ENCODE measurements around the gene SCUBE2.

The SCUBE2 gene

GRCh38 chr11:9052316-9052715 is 39.1 kb downstream of the SCUBE2 start:
- no peak for DNase-seq (ENCODE audit: extremely low read depth, low read depth)
- no peak for TF ChIP-seq CTCF (IDR thresholded peaks at IDR 0.05; ENCODE audit: low read depth, low read length)

GRCh38 chr11:9049959-9050358 is 41.4 kb downstream of the SCUBE2 start:
- no peak for TF ChIP-seq CTCF (IDR thresholded peaks at IDR 0.05; ENCODE audit: low read depth, low read length)
- DNase-seq (ENCODE audit: extremely low read depth, low read depth): no peak

- no peak for TF ChIP-seq CTCF (IDR thresholded peaks at IDR 0.05; ENCODE audit: low read depth, low read length)
- peak; percentile 40 for DNase-seq (ENCODE audit: extremely low read depth, low read depth)
Measured at GRCh38 chr11:9047964-9048523, 43.4 kb downstream of the SCUBE2 start.

GRCh38 chr11:9046481-9046880 is 44.9 kb downstream of the SCUBE2 start:
- no peak for DNase-seq (ENCODE audit: extremely low read depth, low read depth)

GRCh38 chr11:9042488-9042887 is 48.9 kb downstream of the SCUBE2 start:
- no peak for DNase-seq (ENCODE audit: extremely low read depth, low read depth)
- TF ChIP-seq CTCF (IDR thresholded peaks at IDR 0.05; ENCODE audit: low read depth, low read length): no peak

More at GRCh38 chr11:9046481-9046880, 44.9 kb downstream of the SCUBE2 start:
- TF ChIP-seq CTCF (IDR thresholded peaks at IDR 0.05; ENCODE audit: low read depth, low read length): no peak

GRCh38 chr11:9041747-9042146 is 49.7 kb downstream of the SCUBE2 start:
- TF ChIP-seq CTCF (IDR thresholded peaks at IDR 0.05; ENCODE audit: low read depth, low read length): no peak
- DNase-seq (ENCODE audit: extremely low read depth, low read depth): no peak

- DNase-seq (ENCODE audit: extremely low read depth, low read depth): no peak
- no peak for TF ChIP-seq CTCF (IDR thresholded peaks at IDR 0.05; ENCODE audit: low read depth, low read length)
Measured at GRCh38 chr11:9040410-9040809, 51.0 kb downstream of the SCUBE2 start.
